Endothelial cell of umbilical vein (primary cell): ENCODE data around the gene CATSPER3.

Experiments
- CTCF ChIP-seq, 2 donors: IDR thresholded peaks; 1 replicate in 1 of 2; 2 replicates in 1 of 2; pipeline ENCODE4 v1.5.1; 2011; ENCODE audit warnings: low read length in 2 of 2, mild to moderate bottlenecking in 2 of 2, moderate library complexity in 2 of 2, control low read depth in 1 of 2, inconsistent platforms in 1 of 2, low read depth in 1 of 2; ENCODE audit not compliant: insufficient read depth in 1 of 2; ENCODE audit errors: extremely low read depth in 1 of 2
- EZH2 ChIP-seq: IDR thresholded peaks from 2 replicates; pipeline ENCODE4 v1.6.1; 2012; ENCODE audit warnings: borderline replicate concordance, low read depth, mild to moderate bottlenecking, moderate library complexity, low read length, inconsistent platforms; ENCODE audit not compliant: severe bottlenecking
- GATA2 ChIP-seq: IDR thresholded peaks from 2 replicates; pipeline ENCODE4 v1.7.0; 2011; ENCODE audit warnings: low read depth, mild to moderate bottlenecking, moderate library complexity, mixed read lengths, low read length; ENCODE audit not compliant: insufficient read length, insufficient read depth
- POLR2A ChIP-seq: IDR thresholded peaks from 2 replicates; pipeline ENCODE4 v1.6.1; 2012; ENCODE audit warnings: low read depth, mild to moderate bottlenecking, control low read depth, low read length

DNA sequence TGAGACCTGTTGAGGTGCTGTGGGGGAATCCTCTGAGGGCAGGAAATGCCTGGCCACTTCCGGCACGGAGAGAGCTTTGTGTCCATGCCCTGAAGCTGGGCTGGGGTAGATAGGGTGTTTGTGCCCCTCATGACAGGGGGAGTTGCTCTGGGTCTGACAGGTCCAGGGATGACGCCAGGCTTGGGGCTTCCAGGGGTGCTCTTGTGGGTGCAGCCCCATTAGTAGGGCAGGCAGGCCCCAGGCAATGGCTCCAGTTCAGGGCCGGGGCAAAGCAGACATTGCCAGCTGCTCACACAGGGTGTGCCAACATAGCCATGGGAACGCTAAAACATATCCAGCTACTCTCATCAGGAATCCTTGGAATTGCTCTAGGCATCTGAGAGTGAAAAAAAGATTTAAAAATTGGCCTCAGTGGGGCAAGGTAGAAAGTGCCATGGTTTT is 45.3 kb downstream of the CATSPER3 start:
- no peak for TF ChIP-seq CTCF (IDR thresholded peaks at IDR 0.05; ENCODE audit: extremely low read depth in 1 of 2, insufficient read depth in 1 of 2, low read depth in 1 of 2, low read length in 2 of 2)
- no peak for TF ChIP-seq GATA2
- TF ChIP-seq POLR2A = no peak
- TF ChIP-seq EZH2 = no peak
